RWPE1 (cell line): ENCODE measurements around the gene ST3GAL6.

Experiments used
- CTCF ChIA-PET: fragments of 350-600 bp; sonication (Branson Sonifier 250); formaldehyde crosslinking; extraction: SDS; loops from one replicate; lab custom pipeline; 2021; lab: Yijun Ruan, JAX
- POLR2A ChIA-PET: fragments of 400-600 bp; formaldehyde crosslinking; extraction: SDS; loops from one replicate; lab custom pipeline; 2020; ENCODE audit warnings: antibody characterized with exemption; ENCODE audit not compliant: low non-redundant PET; lab: Yijun Ruan, JAX
- DNase-seq: peaks from one replicate; pipeline ENCODE4 v3.0.0; 2012; ENCODE audit warnings: low spot score
- H3K27ac ChIP-seq: fragments of 450-650 bp; 2 replicates; pipeline ENCODE4 v1.5.1; 2017
- TF ChIP-seq, protein P1 (sequence below): fragments of 450-650 bp; conservative IDR thresholded peaks from 2 replicates; pipeline ENCODE4 v1.5.1; 2017; ENCODE audit warnings: low read depth, mild to moderate bottlenecking

The ST3GAL6 gene

DNA sequence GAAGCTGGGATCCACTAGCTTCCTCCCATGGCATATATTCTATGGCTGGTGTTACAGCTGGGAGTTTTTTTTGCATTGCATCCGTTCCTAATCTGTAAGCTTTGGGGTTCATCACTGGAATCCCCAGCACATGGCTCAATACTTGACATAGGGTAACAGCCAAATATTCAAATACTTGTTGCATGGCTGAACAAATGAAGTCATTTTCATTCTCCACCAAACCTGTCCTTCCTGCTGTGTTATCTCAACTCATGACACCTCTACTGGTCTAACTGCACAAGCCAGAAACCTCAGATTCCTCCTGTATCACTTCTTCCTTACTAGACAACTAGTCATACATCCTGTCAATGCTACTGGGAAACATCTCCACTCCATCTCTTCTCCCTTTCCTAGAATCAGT lies 43.4 kb downstream of the ST3GAL6 start:
- TF ChIP-seq, protein P1, sequence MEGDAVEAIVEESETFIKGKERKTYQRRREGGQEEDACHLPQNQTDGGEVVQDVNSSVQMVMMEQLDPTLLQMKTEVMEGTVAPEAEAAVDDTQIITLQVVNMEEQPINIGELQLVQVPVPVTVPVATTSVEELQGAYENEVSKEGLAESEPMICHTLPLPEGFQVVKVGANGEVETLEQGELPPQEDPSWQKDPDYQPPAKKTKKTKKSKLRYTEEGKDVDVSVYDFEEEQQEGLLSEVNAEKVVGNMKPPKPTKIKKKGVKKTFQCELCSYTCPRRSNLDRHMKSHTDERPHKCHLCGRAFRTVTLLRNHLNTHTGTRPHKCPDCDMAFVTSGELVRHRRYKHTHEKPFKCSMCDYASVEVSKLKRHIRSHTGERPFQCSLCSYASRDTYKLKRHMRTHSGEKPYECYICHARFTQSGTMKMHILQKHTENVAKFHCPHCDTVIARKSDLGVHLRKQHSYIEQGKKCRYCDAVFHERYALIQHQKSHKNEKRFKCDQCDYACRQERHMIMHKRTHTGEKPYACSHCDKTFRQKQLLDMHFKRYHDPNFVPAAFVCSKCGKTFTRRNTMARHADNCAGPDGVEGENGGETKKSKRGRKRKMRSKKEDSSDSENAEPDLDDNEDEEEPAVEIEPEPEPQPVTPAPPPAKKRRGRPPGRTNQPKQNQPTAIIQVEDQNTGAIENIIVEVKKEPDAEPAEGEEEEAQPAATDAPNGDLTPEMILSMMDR = no peak
- no peak for DNase-seq
- H3K27ac ChIP-seq = no peak overlapping the region
- ChIA-PET CTCF (no interaction called here), POLR2A (no interaction called here)

DNA sequence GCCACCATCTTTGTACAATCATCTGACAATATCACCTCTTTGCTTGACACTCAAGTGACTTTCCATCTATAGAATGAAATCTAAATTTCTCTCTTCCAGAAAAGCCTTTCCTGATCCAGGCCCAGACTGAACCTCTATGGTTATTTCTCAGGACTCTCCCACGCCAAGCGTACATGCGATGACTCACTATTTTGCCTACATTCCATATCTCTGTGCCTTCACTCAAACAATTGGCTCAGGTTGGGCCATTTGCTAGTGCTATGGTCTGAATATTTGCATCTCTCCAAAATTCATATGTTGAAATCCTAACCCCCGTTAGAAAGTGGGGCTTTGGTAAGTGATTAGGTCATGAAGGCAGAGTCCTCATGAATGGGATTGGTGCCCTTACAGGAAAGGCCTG lies 43.9 kb downstream of the ST3GAL6 start:
- DNase-seq = no peak
- TF ChIP-seq, protein P1 = no peak
- ChIA-PET POLR2A (no interaction called here), CTCF (no interaction called here)
- no peak overlapping the region for H3K27ac ChIP-seq

DNA sequence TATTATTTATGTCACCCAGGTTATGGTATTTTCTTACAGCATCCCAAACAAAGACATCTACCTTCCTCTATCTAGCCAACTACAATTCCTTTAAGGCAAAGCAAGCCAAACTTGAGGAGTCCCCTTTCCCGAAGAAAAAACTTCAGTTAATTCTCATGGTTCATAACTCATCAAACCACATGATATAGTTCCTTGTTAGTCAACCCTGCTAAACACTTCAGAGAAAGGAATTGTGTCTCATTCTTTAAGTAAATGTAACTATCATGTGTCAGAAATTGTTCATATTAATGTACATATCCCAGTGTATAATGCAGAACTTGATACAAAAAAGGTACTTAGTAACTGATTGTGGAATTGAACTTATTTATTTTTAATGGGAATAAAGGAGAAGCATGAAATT lies 44.4 kb downstream of the ST3GAL6 start:
- POLR2A ChIA-PET = no interaction called here
- CTCF ChIA-PET = interaction anchor here (0.5 kb wide), 1 partner anchor 11 kb away, joined by 4 read pairs; no protein-coding TSS in a partner anchor
- TF ChIP-seq, protein P1 = no peak
- H3K27ac ChIP-seq = no peak overlapping the region
- DNase-seq = no peak

DNA sequence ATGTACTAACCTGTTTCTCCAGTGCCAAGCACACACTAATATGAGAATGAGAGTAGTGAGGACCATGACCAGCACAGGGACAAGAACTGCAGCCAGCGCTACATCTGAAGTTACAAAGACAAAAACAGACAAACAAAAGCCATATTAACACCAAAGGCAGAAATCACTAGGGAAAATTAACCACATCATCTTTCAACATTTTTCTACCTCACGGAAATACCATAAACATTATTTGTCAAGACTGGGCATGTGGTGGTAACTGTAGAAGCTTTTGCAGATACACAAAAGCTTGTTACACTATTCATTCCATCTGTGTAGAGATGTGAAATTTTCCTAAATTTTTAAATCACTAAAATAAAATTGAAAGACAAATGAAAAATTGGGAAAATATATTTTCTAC lies 44.9 kb downstream of the ST3GAL6 start:
- ChIA-PET CTCF (no interaction called here), POLR2A (no interaction called here)
- TF ChIP-seq, protein P1 = no peak
- no peak for DNase-seq
- H3K27ac ChIP-seq = no peak overlapping the region

DNA sequence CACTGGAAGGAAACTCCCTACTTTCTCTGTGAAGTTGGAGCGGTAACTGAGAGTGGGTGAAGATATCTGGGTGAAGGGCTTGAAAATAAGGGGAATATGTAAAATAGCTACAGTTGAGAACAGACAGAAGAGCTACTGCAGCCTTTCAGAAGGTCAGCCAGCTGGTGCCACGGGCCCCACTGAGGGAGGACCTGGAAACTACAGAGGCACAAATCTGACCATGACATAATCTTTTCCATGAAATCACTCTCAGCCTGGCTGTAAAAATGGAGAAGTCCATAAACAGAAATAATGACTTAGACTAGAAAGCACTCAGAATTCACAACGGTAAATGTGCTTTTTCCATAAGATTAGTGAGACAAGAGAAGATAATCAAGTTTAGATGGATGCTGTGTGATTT lies 46.4 kb downstream of the ST3GAL6 start:
- DNase-seq = no peak
- ChIA-PET POLR2A (no interaction called here), CTCF (interaction anchor here (0.7 kb wide), 2 partner anchors 19 to 205 kb away, joined by 3 read pairs; no protein-coding TSS in a partner anchor)
- TF ChIP-seq, protein P1 = no peak
- H3K27ac ChIP-seq = no peak overlapping the region

DNA sequence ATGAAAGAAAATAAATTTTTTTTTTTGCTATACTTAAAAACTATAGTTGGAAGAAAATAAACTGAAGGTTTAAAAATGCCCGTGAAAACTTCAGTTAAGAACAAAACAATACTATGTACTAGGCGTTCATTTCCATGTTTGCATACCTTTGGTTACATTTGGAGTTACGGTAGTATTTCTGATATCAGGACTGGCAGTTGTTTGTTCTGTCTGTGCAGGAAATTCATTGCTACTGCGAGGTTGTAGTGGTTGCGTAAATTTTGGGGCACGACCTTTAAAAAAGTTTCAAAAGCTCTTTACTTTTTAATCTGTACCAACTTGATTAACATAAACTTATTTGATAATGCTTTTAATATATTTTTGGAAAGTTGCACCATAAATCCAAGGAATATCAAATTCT lies 47.9 kb downstream of the ST3GAL6 start:
- no peak for DNase-seq
- ChIA-PET POLR2A (no interaction called here), CTCF (no interaction called here)
- no peak overlapping the region for H3K27ac ChIP-seq
- TF ChIP-seq, protein P1 = no peak
